ENCODE data around the gene PTGES3L.
A peak's percentile ranks its signal among the peaks of the same experiment; 100 is the strongest.
"Not testable (repeated sequence)": the region's sequence is repeated elsewhere in the genome, so short reads cannot be mapped to it uniquely, and the experiment has no call there.

PTGES3L gene

GRCh38 chr17:43014020-43014648, 34.3 kb upstream of the PTGES3L start:
- no peak for DNase-seq

GRCh38 chr17:43013296-43013695, 33.4 kb upstream of the PTGES3L start:
- DNase-seq: no peak

- peak; percentile 77 for DNase-seq
These were observed 32.0 kb upstream of the PTGES3L start for GRCh38 chr17:43011728-43012472.

GRCh38 chr17:43010667-43011308, 30.9 kb upstream of the PTGES3L start:
- no peak for DNase-seq

- DNase-seq: peak; percentile 85
These were observed 27.0 kb upstream of the PTGES3L start, which contains the start of gene IFI35 for GRCh38 chr17:43006639-43007551. Gene IFI35 (plus strand): TSS chr17:43006784. CDS start chr17:43006948, 164 bp downstream.

GRCh38 chr17:43003542-43004172, 23.8 kb upstream of the PTGES3L start:
- DNase-seq: no peak

- DNase-seq: not testable (repeated sequence)
These were observed 21.0 kb upstream of the PTGES3L start for GRCh38 chr17:43000894-43001293.

- DNase-seq: no peak
These were observed 19.2 kb upstream of the PTGES3L start for GRCh38 chr17:42999003-42999525.

- DNase-seq: peak; percentile 100
These were observed 18.4 kb upstream of the PTGES3L start, which contains the start of gene RPL27 for GRCh38 chr17:42997984-42998938. Gene RPL27 (plus strand): TSS chr17:42998419. CDS start chr17:42998751, 332 bp downstream.

- no peak for DNase-seq
These were observed 17.6 kb upstream of the PTGES3L start for GRCh38 chr17:42997390-42997983.

GRCh38 chr17:42993913-42994312, 14.0 kb upstream of the PTGES3L start:
- DNase-seq: not testable (repeated sequence)

- DNase-seq: no peak
These were observed 13.0 kb upstream of the PTGES3L start for GRCh38 chr17:42992872-42993271.

- DNase-seq: no peak
These were observed 11.6 kb upstream of the PTGES3L start for GRCh38 chr17:42991471-42991870.

- no peak for DNase-seq
These were observed 10.1 kb upstream of the PTGES3L start for GRCh38 chr17:42989726-42990652.

GRCh38 chr17:42989141-42989540, 9.3 kb upstream of the PTGES3L start:
- no peak for DNase-seq

- DNase-seq: no peak
These were observed 5.3 kb upstream of the PTGES3L start for GRCh38 chr17:42985225-42985624.

- no peak for DNase-seq
These were observed 2.4 kb upstream of the PTGES3L start for GRCh38 chr17:42982266-42982665.

- peak; percentile 56 for DNase-seq
These were observed 1.0 kb upstream of the PTGES3L start for GRCh38 chr17:42980766-42981397.

All from hematopoietic multipotent progenitor cell treated with erythropoietin and hydrocortisone succinate and interleukin-3 and kit ligand, for 8 days (in vitro differentiated cells).